H1 (cell line): ENCODE results near the gene OGG1. TPM values are rescaled to one million over a fixed set of nuclear protein-coding genes. Genes with fewer than 3 reads are reported as not detected.
A peak's percentile ranks its signal among the peaks of the same experiment; 100 is the strongest.

Experiments used
- CTCF ChIA-PET: fragments of 300-600 bp; sonication (Branson Sonifier 250); formaldehyde crosslinking; loops from one replicate; lab custom pipeline; 2021; ENCODE audit not compliant: partially characterized antibody; lab: Charles Lee
- POLR2A ChIA-PET: fragments of 300-600 bp; sonication (Branson Sonifier 250); formaldehyde crosslinking; loops from one replicate; lab custom pipeline; 2021; ENCODE audit warnings: inconsistent platforms; ENCODE audit not compliant: partially characterized antibody; lab: Charles Lee
- DNase-seq, 2 experiments: peaks; one replicate each; pipeline versions ENCODE4 v3.0.0 to v3.0.0-alpha.2; 2010 to 2022; ENCODE audit warnings: low spot score in 2 of 2, low read depth in 1 of 2, mixed read lengths in 1 of 2
- FAIRE-seq: peaks from 2 replicates; lab custom pipeline; 2011; peaks lifted over from hg19 to GRCh38; lab: Jason Lieb, UNC
- H2AFZ ChIP-seq: 2 replicates; pipeline ENCODE4 v1.8.1; 2012; ENCODE audit warnings: low read length, inconsistent platforms
- H2AK5ac ChIP-seq: 2 replicates; pipeline ENCODE4 v1.6.1; 2013; ENCODE audit warnings: low read depth, low read length
- H2BK120ac ChIP-seq: replicated peaks from 2 replicates; pipeline ENCODE3; 2013; ENCODE audit warnings: low read depth, low read length, inconsistent platforms
- H2BK12ac ChIP-seq: 2 replicates; pipeline ENCODE4 v1.6.1; 2013; ENCODE audit warnings: low read depth, low read length
- H2BK15ac ChIP-seq: 2 replicates; pipeline ENCODE4 v1.6.1; 2013; ENCODE audit warnings: low read length
- H2BK20ac ChIP-seq: 2 replicates; pipeline ENCODE4 v1.6.1; 2013; ENCODE audit warnings: low read length
- H2BK5ac ChIP-seq: 2 replicates; pipeline ENCODE4 v1.6.1; 2013; ENCODE audit warnings: low read depth, low read length
- H3K14ac ChIP-seq: 2 replicates; pipeline ENCODE4 v1.6.1; 2013; ENCODE audit warnings: inconsistent platforms; ENCODE audit not compliant: insufficient read length
- H3K18ac ChIP-seq: 2 replicates; pipeline ENCODE4 v1.6.1; 2013; ENCODE audit warnings: low read length; ENCODE audit errors: extremely low read depth
- H3K23ac ChIP-seq: 2 replicates; pipeline ENCODE4 v1.6.1; 2013; ENCODE audit warnings: inconsistent platforms; ENCODE audit not compliant: insufficient read length
- H3K23me2 ChIP-seq: 2 replicates; pipeline ENCODE4 v1.6.1; 2013; ENCODE audit warnings: low read depth, low read length
- H3K27ac ChIP-seq: 2 replicates; pipeline ENCODE4 v1.6.1; 2011; ENCODE audit warnings: low read depth, low read length, inconsistent platforms
- H3K27me3 ChIP-seq, 4 experiments: replicated peaks in 1 of 4; 1 replicate in 1 of 4; 2 replicates in 3 of 4; pipeline versions ENCODE4 v1.6.1 to v1.8.1; 2011 to 2013; ENCODE audit warnings: low read length in 3 of 4, mild to moderate bottlenecking in 3 of 4, inconsistent platforms in 2 of 4, mixed read lengths in 2 of 4, moderate library complexity in 1 of 4; ENCODE audit not compliant: control insufficient read depth in 3 of 4, insufficient read depth in 3 of 4; ENCODE audit errors: extremely low read depth in 1 of 4
- H3K36me3 ChIP-seq, 4 experiments: 2 replicates each; pipeline versions ENCODE4 v1.6.1 to v1.8.1; 2011 to 2013; ENCODE audit warnings: mild to moderate bottlenecking in 4 of 4, low read length in 3 of 4, moderate library complexity in 2 of 4, control low read depth in 1 of 4, inconsistent platforms in 1 of 4; ENCODE audit not compliant: insufficient read depth in 4 of 4, control insufficient read depth in 2 of 4
- H3K4ac ChIP-seq: replicated peaks from 2 replicates; pipeline ENCODE3; 2013; ENCODE audit warnings: low read length, low read depth, mixed read lengths, inconsistent platforms; ENCODE audit not compliant: insufficient read length
- H3K4me1 ChIP-seq, 4 experiments: replicated peaks in 1 of 4; 1 replicate in 1 of 4; 2 replicates in 3 of 4; pipeline versions ENCODE4 v1.6.1 to v1.8.1; 2011 to 2013; ENCODE audit warnings: low read length in 3 of 4, inconsistent platforms in 2 of 4, mixed read lengths in 1 of 4; ENCODE audit not compliant: insufficient read depth in 4 of 4, control insufficient read depth in 3 of 4
- H3K4me2 ChIP-seq, 2 experiments: 2 replicates each; pipeline versions ENCODE4 v1.6.1 to v1.8.1; 2011 to 2013; ENCODE audit warnings: low read depth in 2 of 2, low read length in 2 of 2, control low read depth in 1 of 2, inconsistent platforms in 1 of 2, mild to moderate bottlenecking in 1 of 2; ENCODE audit not compliant: insufficient read depth in 1 of 2
- H3K4me3 ChIP-seq, 4 experiments: fragments of 200-600, 300-600 bp in 1 of 4; sonication (generic), shearing (Covaris generic), sonication (Bioruptor Twin) in 1 of 4; 2 replicates each; pipeline versions ENCODE4 v1.5.1 to v1.8.1; 2011 to 2016; ENCODE audit warnings: low read length in 4 of 4, low read depth in 3 of 4, control low read depth in 2 of 4, inconsistent platforms in 2 of 4, mild to moderate bottlenecking in 2 of 4, mixed read lengths in 1 of 4, moderate library complexity in 1 of 4; ENCODE audit not compliant: insufficient read depth in 2 of 4; ENCODE audit errors: extremely low read depth in 1 of 4
- H3K56ac ChIP-seq: replicated peaks from 2 replicates; pipeline ENCODE3; 2013; ENCODE audit warnings: low read depth, mild to moderate bottlenecking, mixed read lengths, low read length, inconsistent platforms; ENCODE audit not compliant: insufficient read length
- H3K79me1 ChIP-seq: 2 replicates; pipeline ENCODE4 v1.6.1; 2013; ENCODE audit warnings: low read depth, low read length, control low read depth
- H3K79me2 ChIP-seq, 2 experiments: 2 replicates each; pipeline versions ENCODE4 v1.6.1 to v1.8.1; 2012 to 2013; ENCODE audit warnings: low read length in 2 of 2, mild to moderate bottlenecking in 2 of 2, inconsistent platforms in 1 of 2; ENCODE audit not compliant: insufficient read depth in 2 of 2, control insufficient read depth in 1 of 2
- H3K9ac ChIP-seq, 4 experiments: replicated peaks in 1 of 4; 1 replicate in 1 of 4; 2 replicates in 3 of 4; pipeline versions ENCODE4 v1.6.1 to v1.8.1; 2011 to 2013; ENCODE audit warnings: low read depth in 3 of 4, low read length in 3 of 4, control low read depth in 2 of 4, mild to moderate bottlenecking in 2 of 4, moderate library complexity in 2 of 4, inconsistent platforms in 1 of 4; ENCODE audit errors: extremely low read depth in 1 of 4
- H3K9me3 ChIP-seq, 2 experiments: 2 replicates each; pipeline versions ENCODE4 v1.6.1 to v1.8.1; 2012 to 2013; ENCODE audit warnings: mild to moderate bottlenecking in 2 of 2, moderate library complexity in 2 of 2, control low read depth in 1 of 2, inconsistent platforms in 1 of 2, low read depth in 1 of 2, low read length in 1 of 2, mixed read lengths in 1 of 2; ENCODE audit not compliant: insufficient read depth in 2 of 2
- H4K20me1 ChIP-seq, 2 experiments: replicated peaks in 1 of 2; 2 replicates each; pipeline versions ENCODE3 to v1.8.1; 2011 to 2013; ENCODE audit warnings: inconsistent platforms in 2 of 2, low read length in 2 of 2, mild to moderate bottlenecking in 1 of 2; ENCODE audit not compliant: insufficient read depth in 2 of 2, control insufficient read depth in 1 of 2
- H4K5ac ChIP-seq: 2 replicates; pipeline ENCODE4 v1.6.1; 2013; ENCODE audit warnings: low read length, low read depth, mixed read lengths, inconsistent platforms; ENCODE audit not compliant: insufficient read length
- H4K8ac ChIP-seq: 2 replicates; pipeline ENCODE4 v1.8.0; 2013; ENCODE audit warnings: mild to moderate bottlenecking, moderate library complexity, low read length, inconsistent platforms; ENCODE audit not compliant: insufficient read depth; ENCODE audit errors: extremely low read depth
- H4K91ac ChIP-seq: replicated peaks from 2 replicates; pipeline ENCODE3; 2013; ENCODE audit warnings: low read length, mixed read lengths, inconsistent platforms; ENCODE audit not compliant: insufficient read length
- CHD1 ChIP-seq: IDR thresholded peaks from 2 replicates; pipeline ENCODE4 v1.6.1; 2012; ENCODE audit warnings: low read depth, low read length, improper control_type of control experiment
- CTBP2 ChIP-seq: IDR thresholded peaks from 2 replicates; pipeline ENCODE4 v1.7.0; 2011; ENCODE audit warnings: borderline replicate concordance, mild to moderate bottlenecking, moderate library complexity, mixed read lengths, low read length; ENCODE audit not compliant: insufficient read depth, insufficient read length
- HDAC2 ChIP-seq, 2 experiments: fragments of 300-600 bp in 1 of 2; sonication (generic) in 1 of 2; IDR thresholded peaks; 2 replicates each; pipeline ENCODE4 v1.6.1; 2011 to 2012; ENCODE audit warnings: low read depth in 2 of 2, low read length in 2 of 2, mild to moderate bottlenecking in 2 of 2, moderate library complexity in 2 of 2, borderline replicate concordance in 1 of 2, inconsistent platforms in 1 of 2
- JUN ChIP-seq: IDR thresholded peaks from 2 replicates; pipeline ENCODE4 v1.6.1; 2011; ENCODE audit warnings: low read depth, mild to moderate bottlenecking, improper control_type of control experiment, low read length
- MAFK ChIP-seq: IDR thresholded peaks from 2 replicates; pipeline ENCODE4 v1.6.1; 2012; ENCODE audit warnings: low read depth, mild to moderate bottlenecking, improper control_type of control experiment, low read length
- MAX ChIP-seq: IDR thresholded peaks from 2 replicates; pipeline ENCODE4 v1.6.1; 2012; ENCODE audit warnings: inconsistent platforms
- NRF1 ChIP-seq: IDR thresholded peaks from 2 replicates; pipeline ENCODE4 v1.6.1; 2011; ENCODE audit warnings: mild to moderate bottlenecking, low read depth, low read length, improper control_type of control experiment
- PHF8 ChIP-seq: fragments of 200-600 bp; sonication (generic); conservative IDR thresholded peaks from 2 replicates; pipeline ENCODE4 v1.7.1; 2012; ENCODE audit warnings: low read depth, mild to moderate bottlenecking, inconsistent platforms, low read length, moderate library complexity
- POLR2A ChIP-seq, 2 experiments: IDR thresholded peaks; 1 replicate in 1 of 2; 2 replicates in 1 of 2; pipeline ENCODE4 v1.6.1; 2011; ENCODE audit warnings: low read depth in 2 of 2, low read length in 2 of 2, mild to moderate bottlenecking in 2 of 2; ENCODE audit errors: control extremely low read depth in 1 of 2
- POLR2AphosphoS5 ChIP-seq: IDR thresholded peaks from 2 replicates; pipeline ENCODE4 v1.6.1; 2011; ENCODE audit warnings: low read depth, low read length
- RXRA ChIP-seq: IDR thresholded peaks from 2 replicates; pipeline ENCODE4 v1.6.1; 2011; ENCODE audit warnings: low read depth, mild to moderate bottlenecking, low read length, moderate library complexity; ENCODE audit not compliant: insufficient read depth
- SIRT6 ChIP-seq: IDR thresholded peaks from one replicate; pipeline ENCODE4 v1.7.1; 2012; ENCODE audit warnings: low read length, inconsistent platforms
- SP2 ChIP-seq: IDR thresholded peaks from 2 replicates; pipeline ENCODE4 v1.6.1; 2012; ENCODE audit warnings: mild to moderate bottlenecking, low read length, inconsistent platforms
- SUZ12 ChIP-seq: fragments of 200-600 bp; sonication (generic); IDR thresholded peaks from 2 replicates; pipeline ENCODE4 v1.6.1; 2012; ENCODE audit warnings: mild to moderate bottlenecking, inconsistent platforms, low read length, moderate library complexity, mixed read lengths
- TCF12 ChIP-seq: IDR thresholded peaks from 2 replicates; pipeline ENCODE4 v1.6.1; 2011; ENCODE audit warnings: low read depth, mild to moderate bottlenecking, low read length
- WGBS, 2 experiments: shearing (Covaris generic) in 1 of 2; methylation state at CpG; one replicate each; pipeline versions ENCODE4 v1.1.6 to v1.1.7; 2013 to 2015; ENCODE audit warnings: low lambda C conversion rate in 2 of 2, mixed read lengths in 2 of 2, inconsistent platforms in 1 of 2, low coverage in 1 of 2, missing lambda C conversion rate in 1 of 2; ENCODE audit not compliant: insufficient replicate concordance in 2 of 2, insufficient coverage in 1 of 2, insufficient read length in 1 of 2; ENCODE audit errors: extremely low coverage in 1 of 2, missing lambda C conversion rate in 1 of 2; 5-methylcytosine and 5-hydroxymethylcytosine counted together
- polyA plus RNA-seq, 7 experiments: library from polyadenylated mRNA; depleted of rRNA in 3 of 7; stranded (reverse) in 5 of 7; unstranded in 2 of 7; fragments of >200 nt in 5 of 7; fragments of 200-250 nt in 2 of 7; gene quantifications; 1 replicate in 5 of 7; 2 replicates in 1 of 7; 4 replicates in 1 of 7; pipeline versions ENCODE4 v1.2.1 to v1.2.3, GENCODE V29; 2011 to 2013; ENCODE audit warnings: missing spikeins in 2 of 7, mixed read lengths in 2 of 7
- total RNA-seq: library from RNA; stranded (reverse); fragmentation: NEBNext Ultra II Directional; extraction: Animal tissue kit (Norgen Biotek cat#: 25700); gene quantifications from 2 replicates; pipeline ENCODE4 v1.2.1, GENCODE V29; 2021

Gene OGG1
- total and polyA plus RNA-seq, 2 of the 8 experiments (the other 6 are each of a cell fraction or from before 2014, with no cell fraction given) = 29.6 to 46.8 TPM

DNA sequence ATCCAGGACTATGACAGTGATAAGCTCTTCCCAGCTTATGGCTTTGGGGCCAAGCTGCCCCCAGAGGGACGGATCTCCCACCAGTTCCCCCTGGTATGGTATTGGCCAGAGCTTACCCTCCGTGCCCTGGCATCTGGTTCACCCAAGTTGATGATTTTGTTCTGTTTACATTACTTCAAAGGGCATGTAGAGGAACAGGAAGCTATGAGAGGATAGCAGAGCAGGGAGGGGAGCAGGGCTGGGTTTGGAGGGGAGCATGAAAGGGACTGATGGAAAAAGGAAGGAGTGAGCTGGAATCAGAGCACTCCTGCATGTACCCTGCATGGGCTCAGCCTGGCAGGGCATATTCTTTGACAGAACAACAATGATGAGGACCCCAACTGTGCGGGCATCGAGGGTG is 31.6 kb upstream of the OGG1 start:
- Histone ChIP-seq H3K4me3 (no peak overlapping the region), H4K91ac (no peak overlapping the region), H2BK20ac (no peak overlapping the region), H3K18ac (no peak overlapping the region), H2BK120ac (no peak overlapping the region), H3K56ac (no peak overlapping the region), H3K23me2 (peaks cover 12% of the 10 kb centered on the region; the same call in 1 of the 2 replicates), H2AFZ (no peak overlapping the region), H2BK12ac (no peak overlapping the region), H3K23ac (no peak overlapping the region), H2BK15ac (no peak overlapping the region), H3K4ac (no peak overlapping the region), H3K79me2 (no peaks in the 10 kb centered on the region), H3K14ac (no peak overlapping the region), H3K9ac (no peak overlapping the region), H3K79me1 (no peaks in the 10 kb centered on the region), H4K5ac (no peak overlapping the region), H2BK5ac (no peak overlapping the region), H3K9me3 (no peaks in the 10 kb centered on the region), H2AK5ac (no peak overlapping the region), H3K36me3 (no peaks in the 10 kb centered on the region), H3K4me2 (no peak overlapping the region), H4K8ac (peak overlapping the region; percentile 45; the same call in 1 of the 2 replicates), H3K27me3 (no peaks in the 10 kb centered on the region), H3K4me1 (peaks cover 0 to 3% (median 0%) of the 10 kb centered on the region in 4 experiments; a peak in 1 of 7 replicates), H4K20me1 (peaks cover 0 to 1% of the 10 kb centered on the region in 2 experiments), H3K27ac (no peak overlapping the region)
- WGBS, 2 experiments = 83% methylated on average over 4 of the region's 4 CpGs; no CpG with 5 or more reads in 1 of the 2 experiments
- DNase-seq (no peak), FAIRE-seq (no peak)
- POLR2A ChIA-PET = interaction anchor here (1.4 kb wide), 1 partner anchor 33 kb away, joined by 3 read pairs; no protein-coding TSS in a partner anchor
- CTCF ChIA-PET = interaction anchor here (0.7 to 8.8 kb wide), 4 partner anchors 9 to 186 kb away, joined by 3 to 84 read pairs (median 4); no protein-coding TSS in a partner anchor
- TF ChIP-seq PHF8 (no peak), SP2 (no peak), SUZ12 (no peak), HDAC2 (IDR thresholded peaks at IDR 0.05; ENCODE audit: borderline replicate concordance in 1 of 2, low read depth in 2 of 2, low read length in 2 of 2) (no peak), MAX (no peak), CHD1 (no peak), JUN (no peak), TCF12 (no peak), POLR2AphosphoS5 (no peak), NRF1 (no peak), RXRA (no peak), SIRT6 (no peak), CTBP2 (no peak), POLR2A (IDR thresholded peaks at IDR 0.05; ENCODE audit: control extremely low read depth in 1 of 2, low read depth in 2 of 2, low read length in 2 of 2) (no peak), MAFK (no peak)
